IPS DF 4.7 (cell line): ENCODE data around the gene RASGEF1C.

ENCODE experiments used
- DNase-seq: peaks from one replicate; pipeline ENCODE4 v3.0.0-alpha.2; 2013; ENCODE audit warnings: low spot score; ENCODE audit errors: extremely low read depth

RASGEF1C gene

GRCh38 chr5:180059326-180059725 is 149.7 kb downstream of the RASGEF1C start:
- DNase-seq = no peak

GRCh38 chr5:180056153-180056552 is 152.9 kb downstream of the RASGEF1C start:
- no peak for DNase-seq

GRCh38 chr5:180054226-180054625 is 154.8 kb downstream of the RASGEF1C start:
- DNase-seq = no peak

- no peak for DNase-seq
These were observed 155.9 kb downstream of the RASGEF1C start for GRCh38 chr5:180053061-180053602.

GRCh38 chr5:180052211-180052818 is 156.7 kb downstream of the RASGEF1C start:
- DNase-seq = no peak
